Measurements from ENCODE around the gene TRAF4. TPM values are rescaled to one million over a fixed set of nuclear protein-coding genes. Genes with fewer than 3 reads are reported as not detected.

TRAF4 gene
- total RNA-seq, 1 experiment from 2014 or later, result 227 TPM

GRCh38 chr17:28747051-28747691, 3.4 kb downstream of the TRAF4 start:
- no peak overlapping the region for H3K18ac ChIP-seq (ENCODE audit: insufficient read length, low read depth, low read length)
- no peak overlapping the region for H2AK5ac ChIP-seq (ENCODE audit: insufficient read length, low read length)
- H3K4me3 Mint-ChIP-seq, result peak overlapping the region in 1 of 2 experiments; percentile 93; a peak in 3 of 5 replicates
- no peak overlapping the region for H3K14ac ChIP-seq (ENCODE audit: insufficient read depth, low read length)
- peaks cover 41 to 67% (median 43%) of the 10 kb centered on the region in 3 experiments; a peak in 6 of 7 replicates for H3K36me3 Mint-ChIP-seq (ENCODE audit: insufficient read depth in 1 of 3, low read depth in 3 of 3)
- H3K4me1 Mint-ChIP-seq, result peaks cover 17 to 34% of the 10 kb centered on the region in 2 experiments
- no peaks in the 10 kb centered on the region for H3K79me1 ChIP-seq (ENCODE audit: insufficient read depth, low read depth, low read length, poor library complexity, severe bottlenecking)
- H3T11ph ChIP-seq (ENCODE audit: low read length), result no peak overlapping the region
- H3K9ac ChIP-seq (ENCODE audit: extremely low read depth, insufficient read length, low read length), result no peak overlapping the region
- H3K4me2 ChIP-seq (ENCODE audit: insufficient read depth, insufficient read length, low read length), result peak overlapping the region; percentile 84
- no peaks in the 10 kb centered on the region; the same call in none of the 2 replicates for H3K27me3 Mint-ChIP-seq (ENCODE audit: low read depth)
- H3K27ac ChIP-seq (ENCODE audit: insufficient read length, low read depth, low read length), result no peak overlapping the region
- H2BK20ac ChIP-seq (ENCODE audit: low read depth, low read length, poor library complexity, severe bottlenecking), result no peak overlapping the region
- no peaks in the 10 kb centered on the region for H3K9me3 ChIP-seq (ENCODE audit: control insufficient read depth, low read depth, low read length)
- H2BK120ac ChIP-seq (ENCODE audit: low read depth, low read length, poor library complexity, severe bottlenecking), result no peak overlapping the region
- H3K27me3 ChIP-seq (ENCODE audit: insufficient read depth, low read length), result no peaks in the 10 kb centered on the region
- no peak for TF ChIP-seq CTCF (conservative IDR thresholded peaks at IDR 0.05)
- no peak overlapping the region for H3K23ac ChIP-seq (ENCODE audit: insufficient read length, low read depth, low read length)
- no peak overlapping the region for H2BK12ac ChIP-seq (ENCODE audit: insufficient read length, low read depth, low read length)
- H4K20me1 ChIP-seq (ENCODE audit: control insufficient read depth, insufficient read depth, insufficient read length), result no peaks in the 10 kb centered on the region
- peaks cover 15% of the 10 kb centered on the region for H3K23me2 ChIP-seq (ENCODE audit: insufficient read length, low read depth, low read length, poor library complexity, severe bottlenecking)
- no CpG with 5 or more reads among the region's 7 CpGs for WGBS (ENCODE audit: extremely low coverage, insufficient read length, low lambda C conversion rate)
- DNase-seq, result peak; percentile 52
- H3K4ac ChIP-seq (ENCODE audit: low read depth, low read length), result no peak overlapping the region
- H3K4me1 ChIP-seq (ENCODE audit: insufficient read depth, low read length), result peaks cover 5% of the 10 kb centered on the region; the same call in 1 of the 2 replicates
- peaks cover 16% of the 10 kb centered on the region; the same call in 1 of the 2 replicates for H3K79me2 ChIP-seq (ENCODE audit: insufficient read depth, low read length)
- H3K27ac Mint-ChIP-seq, result peak overlapping the region in 2 of 3 experiments; percentile 79 to 90; a peak in 2 of 7 replicates
- H4K5ac ChIP-seq (ENCODE audit: insufficient read length, low read depth, low read length), result no peak overlapping the region
- no peaks in the 10 kb centered on the region for H3K9me3 Mint-ChIP-seq
- H4K91ac ChIP-seq (ENCODE audit: insufficient read length, low read depth, low read length), result no peak overlapping the region
- H4K8ac ChIP-seq (replicated peaks; ENCODE audit: insufficient read length, low read depth, low read length), result no peak overlapping the region
- H2BK15ac ChIP-seq (ENCODE audit: low read depth, low read length), result no peak overlapping the region
- H2AFZ ChIP-seq (ENCODE audit: low read length), result no peak overlapping the region
- H3K56ac ChIP-seq (ENCODE audit: insufficient read length, low read depth, low read length), result no peak overlapping the region
- H2BK5ac ChIP-seq (ENCODE audit: insufficient read length, low read length), result no peak overlapping the region
